Hematopoietic multipotent progenitor cell treated with erythropoietin and hydrocortisone succinate and interleukin-3 and kit ligand, for 17 days (in vitro differentiated cells): ENCODE results near the gene CD22.
"Not testable (repeated sequence)": the region's sequence is repeated elsewhere in the genome, so short reads cannot be mapped to it uniquely, and the experiment has no call there.

Experiments used
- DNase-seq: peaks from one replicate; pipeline ENCODE4 v3.0.0-alpha.2; 2015; ENCODE audit warnings: low spot score

CD22 gene

GRCh38 chr19:35341565-35342225, 12.7 kb downstream of the CD22 start:
- no peak for DNase-seq

- no peak for DNase-seq
These were observed 13.4 kb downstream of the CD22 start for GRCh38 chr19:35342430-35342829.

GRCh38 chr19:35344511-35345031, 15.6 kb downstream of the CD22 start:
- DNase-seq, result no peak

GRCh38 chr19:35345671-35346111, 16.7 kb downstream of the CD22 start:
- DNase-seq, result no peak

- DNase-seq, result no peak
These were observed 17.4 kb downstream of the CD22 start for GRCh38 chr19:35346193-35347052.

- no peak for DNase-seq
These were observed 18.4 kb downstream of the CD22 start, which contains the start of gene FFAR1 for GRCh38 chr19:35347171-35347929. FFAR1 (plus strand) TSS chr19:35347902; CDS start chr19:35351552, 3,650 bp downstream.

- DNase-seq, result no peak
These were observed 18.9 kb downstream of the CD22 start for GRCh38 chr19:35347930-35348298.

- DNase-seq, result no peak
These were observed 20.1 kb downstream of the CD22 start for GRCh38 chr19:35348911-35349611.

- no peak for DNase-seq
These were observed 20.9 kb downstream of the CD22 start for GRCh38 chr19:35349614-35350521.

GRCh38 chr19:35350591-35350990, 21.6 kb downstream of the CD22 start:
- no peak for DNase-seq

GRCh38 chr19:35351411-35352176, 22.6 kb downstream of the CD22 start:
- DNase-seq, result no peak

GRCh38 chr19:35352177-35352447, 23.1 kb downstream of the CD22 start:
- no peak for DNase-seq

GRCh38 chr19:35352448-35353304, 23.7 kb downstream of the CD22 start:
- peak; percentile 39 for DNase-seq

GRCh38 chr19:35353635-35354034, 24.6 kb downstream of the CD22 start:
- no peak for DNase-seq

- DNase-seq, result no peak
These were observed 25.9 kb downstream of the CD22 start for GRCh38 chr19:35354898-35355297.

- DNase-seq, result no peak
These were observed 26.9 kb downstream of the CD22 start for GRCh38 chr19:35355791-35356460.

GRCh38 chr19:35357867-35358573, 29.0 kb downstream of the CD22 start, which contains the start of gene FFAR3:
FFAR3 (plus strand) TSS chr19:35358460; CDS start chr19:35358891, 431 bp downstream.
- DNase-seq, result no peak

GRCh38 chr19:35358834-35359233, 29.8 kb downstream of the CD22 start:
- DNase-seq, result not testable (repeated sequence)
